SIG-M5 treated with dmso at 0.1 percent for 504 hours (cell line): ENCODE measurements around the gene LAMA2.
"Not testable (repeated sequence)": the region's sequence is repeated elsewhere in the genome, so short reads cannot be mapped to it uniquely, and the experiment has no call there.

ENCODE experiments used
- DNase-seq: peaks from one replicate; lab custom pipeline; 2025; ENCODE audit not compliant: unreplicated experiment; lab: John Stamatoyannopoulos, UW

LAMA2 gene

DNA sequence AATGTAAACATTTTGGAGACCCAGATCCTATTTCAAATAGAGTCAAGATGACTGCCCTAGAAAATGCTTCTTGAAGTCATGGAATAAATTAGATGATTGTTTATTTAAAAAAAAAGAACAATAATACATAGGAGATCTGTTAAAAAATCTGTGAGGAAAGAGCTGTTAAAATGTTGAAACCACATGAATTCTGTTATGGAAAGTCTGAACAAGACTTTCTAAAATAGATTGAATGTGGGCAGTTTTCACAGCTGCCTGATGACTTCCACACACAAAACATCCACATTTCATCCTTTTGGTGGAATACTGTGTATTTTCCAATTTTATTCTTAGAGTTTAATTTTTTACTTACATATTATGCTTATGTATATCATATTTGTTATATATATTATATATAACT lies 186.1 kb downstream of the LAMA2 start:
- no peak for DNase-seq

DNA sequence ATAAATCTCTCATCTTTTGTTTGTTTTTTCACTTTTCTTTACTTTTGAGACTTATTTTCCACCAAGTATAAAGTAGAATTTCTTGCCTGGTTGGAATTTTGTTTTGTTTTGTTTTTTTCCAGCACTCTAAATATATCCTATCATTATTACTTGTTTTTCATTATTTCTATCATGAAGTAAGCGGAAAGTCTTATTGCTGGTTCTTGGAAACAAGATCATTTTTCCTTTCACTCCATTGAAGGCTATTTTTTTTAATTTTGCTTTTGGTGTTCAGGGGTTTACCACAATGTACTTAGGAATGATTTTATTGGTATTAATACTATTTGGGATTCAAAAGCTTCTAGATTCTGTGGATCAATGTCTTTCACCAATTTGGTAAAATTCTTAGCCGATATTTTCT lies 190.1 kb downstream of the LAMA2 start:
- DNase-seq: no peak

- no peak for DNase-seq
These were observed 190.9 kb downstream of the LAMA2 start for GRCh38 chr6:129073691-129074395.

- DNase-seq: no peak
These were observed 201.5 kb downstream of the LAMA2 start for GRCh38 chr6:129084406-129084805.

GRCh38 chr6:129088481-129088880 lies 205.5 kb downstream of the LAMA2 start:
- not testable (repeated sequence) for DNase-seq

DNA sequence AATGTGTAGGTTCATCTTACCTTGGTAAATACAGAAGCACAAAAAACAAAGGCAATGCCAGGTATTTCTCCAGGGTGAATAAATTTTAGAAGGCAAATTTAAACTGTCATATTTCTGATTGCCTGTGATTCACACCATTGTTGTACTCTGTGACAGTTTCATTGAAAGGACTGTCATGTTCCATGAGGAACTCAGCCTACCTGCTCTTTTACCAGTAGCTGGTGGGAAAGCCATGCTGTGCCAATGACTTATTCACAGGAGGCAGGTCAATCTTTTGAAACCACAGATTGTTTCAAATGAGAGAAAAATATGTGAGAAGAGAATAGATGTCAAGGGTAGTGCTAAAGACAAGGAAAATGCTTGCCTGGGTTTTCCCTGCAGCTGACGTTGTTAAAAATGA lies 206.4 kb downstream of the LAMA2 start:
- DNase-seq: no peak

- DNase-seq: no peak
These were observed 211.2 kb downstream of the LAMA2 start for GRCh38 chr6:129094147-129094546.

DNA sequence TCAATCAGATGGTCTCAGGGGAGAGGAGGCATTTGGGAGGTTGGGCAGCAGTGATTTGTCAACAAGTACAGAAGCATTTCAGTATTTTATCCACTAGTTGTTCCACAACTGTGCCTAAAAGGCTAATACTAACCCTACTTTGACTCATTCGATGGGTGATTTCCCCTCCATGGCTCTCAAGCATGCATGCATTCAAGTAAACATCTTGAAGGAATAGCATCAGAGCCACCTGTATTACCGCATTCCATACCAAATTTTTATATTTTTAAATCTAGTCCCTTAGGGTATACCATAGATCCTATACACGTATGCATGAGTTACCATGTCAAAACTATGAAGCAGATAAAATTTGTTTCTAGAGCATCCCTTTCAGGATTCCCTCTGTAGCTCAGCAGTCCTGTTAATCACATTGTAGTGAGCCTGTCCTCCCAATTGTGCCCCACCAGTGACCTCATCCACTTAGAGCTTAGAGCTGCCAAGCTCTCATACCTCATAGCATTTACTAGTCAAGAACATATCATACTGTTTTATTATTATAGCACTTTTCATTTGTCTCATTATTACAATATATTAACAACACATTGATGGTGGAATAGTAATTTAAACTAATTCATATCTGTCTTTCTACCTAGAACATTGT lies 213.8 kb downstream of the LAMA2 start:
- no peak for DNase-seq

DNA sequence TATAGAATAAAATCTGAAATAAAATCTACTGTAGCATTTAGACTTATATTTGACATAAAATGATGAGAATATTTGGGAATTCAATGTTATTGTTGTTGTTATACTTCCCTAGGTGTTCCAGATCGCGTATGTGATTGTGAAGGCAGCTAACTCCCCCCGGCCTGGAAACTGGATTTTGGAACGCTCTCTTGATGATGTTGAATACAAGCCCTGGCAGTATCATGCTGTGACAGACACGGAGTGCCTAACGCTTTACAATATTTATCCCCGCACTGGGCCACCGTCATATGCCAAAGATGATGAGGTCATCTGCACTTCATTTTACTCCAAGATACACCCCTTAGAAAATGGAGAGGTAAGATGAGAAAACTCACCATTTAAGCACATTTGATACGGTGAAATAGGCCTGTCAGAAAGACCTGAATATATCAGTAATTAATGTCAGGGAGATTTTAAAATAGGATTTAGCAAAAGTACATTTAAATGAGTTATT lies 215.2 kb downstream of the LAMA2 start:
- DNase-seq: no peak

GRCh38 chr6:129099696-129100095 lies 216.8 kb downstream of the LAMA2 start:
- DNase-seq: no peak

- DNase-seq: no peak
These were observed 217.2 kb downstream of the LAMA2 start for GRCh38 chr6:129100164-129100563.

DNA sequence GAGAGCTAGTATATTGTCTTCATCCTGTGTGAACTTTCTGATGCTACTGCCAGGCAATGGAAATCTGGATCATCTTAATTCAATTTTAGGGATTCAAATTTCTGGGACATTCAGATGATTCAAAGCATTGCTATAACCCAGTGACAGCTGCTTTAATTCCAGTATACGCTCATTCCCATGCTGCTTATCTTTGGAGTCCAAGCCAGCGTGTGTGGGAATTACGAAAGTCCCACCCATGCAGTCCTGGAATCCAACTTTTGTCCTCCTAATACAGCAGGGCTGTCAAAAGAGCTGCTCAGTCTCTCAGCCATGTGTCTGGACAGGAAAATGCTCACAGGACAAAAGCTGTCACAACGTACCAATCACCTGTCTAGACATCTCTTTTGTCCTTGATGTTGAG lies 219.8 kb downstream of the LAMA2 start:
- DNase-seq: no peak

- no peak for DNase-seq
These were observed 221.2 kb downstream of the LAMA2 start for GRCh38 chr6:129104131-129104530.

DNA sequence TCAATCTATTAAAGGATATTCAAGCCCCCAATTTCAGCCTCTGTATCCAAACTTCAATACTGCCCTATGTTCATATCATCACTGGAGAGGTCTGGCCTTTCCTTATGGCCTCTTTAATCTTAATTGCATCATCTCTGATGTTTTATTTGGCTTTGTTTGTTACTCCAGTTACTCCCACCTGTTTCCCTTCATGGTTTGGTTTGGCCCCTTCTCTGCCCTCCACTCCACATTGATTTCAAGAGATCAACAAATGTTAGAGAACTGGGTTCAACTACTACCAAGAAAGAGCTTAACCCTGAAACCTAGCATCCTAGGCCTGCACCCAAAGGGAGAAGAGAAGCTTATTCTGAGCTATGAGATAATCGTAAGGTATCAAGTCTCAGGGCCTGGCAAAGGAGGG lies 221.6 kb downstream of the LAMA2 start:
- no peak for DNase-seq

GRCh38 chr6:129105035-129105434 lies 222.1 kb downstream of the LAMA2 start:
- DNase-seq: no peak

- no peak for DNase-seq
These were observed 222.9 kb downstream of the LAMA2 start for GRCh38 chr6:129105793-129106192.

DNA sequence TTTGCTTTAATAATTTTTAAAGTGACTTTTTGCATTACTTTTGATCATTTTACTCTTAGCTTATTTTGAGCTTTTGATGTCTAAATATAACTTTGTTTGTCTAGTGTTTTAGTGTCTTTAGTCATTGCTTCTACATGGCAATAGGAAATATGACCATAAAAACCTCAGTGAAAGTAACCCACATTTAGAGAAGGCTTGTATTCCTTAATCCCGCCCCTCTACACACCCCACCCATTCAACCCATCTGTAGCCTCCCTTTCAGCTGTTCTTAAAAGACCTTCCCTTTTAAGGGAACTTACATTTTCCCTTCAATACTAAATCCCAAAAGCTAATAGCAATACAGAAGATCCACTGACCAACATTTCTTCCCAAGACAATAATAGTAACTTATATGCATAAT lies 225.4 kb downstream of the LAMA2 start:
- no peak for DNase-seq

- DNase-seq: no peak
These were observed 227.9 kb downstream of the LAMA2 start for GRCh38 chr6:129110690-129111343.

DNA sequence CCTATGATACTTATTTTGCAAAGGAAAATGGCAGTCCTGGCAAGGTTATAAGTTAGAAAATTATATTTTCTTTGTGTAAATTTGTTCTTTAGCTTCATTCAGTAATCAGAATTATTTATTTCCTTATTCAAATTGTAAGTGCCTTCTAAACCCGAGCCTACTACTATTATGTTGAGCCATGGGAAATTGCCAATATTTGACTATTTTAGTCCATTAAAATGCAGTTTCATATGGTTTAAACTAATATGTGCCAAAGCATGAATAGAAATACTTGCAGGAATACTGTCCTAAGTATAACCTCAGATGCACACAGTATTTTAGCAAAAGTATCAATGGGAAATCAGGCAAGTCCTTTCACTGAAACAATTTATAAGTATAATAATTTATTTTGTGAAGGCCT lies 228.4 kb downstream of the LAMA2 start:
- DNase-seq: no peak

- no peak for DNase-seq
These were observed 228.9 kb downstream of the LAMA2 start for GRCh38 chr6:129111853-129112252.

GRCh38 chr6:129112591-129112990 lies 229.7 kb downstream of the LAMA2 start:
- DNase-seq: no peak

DNA sequence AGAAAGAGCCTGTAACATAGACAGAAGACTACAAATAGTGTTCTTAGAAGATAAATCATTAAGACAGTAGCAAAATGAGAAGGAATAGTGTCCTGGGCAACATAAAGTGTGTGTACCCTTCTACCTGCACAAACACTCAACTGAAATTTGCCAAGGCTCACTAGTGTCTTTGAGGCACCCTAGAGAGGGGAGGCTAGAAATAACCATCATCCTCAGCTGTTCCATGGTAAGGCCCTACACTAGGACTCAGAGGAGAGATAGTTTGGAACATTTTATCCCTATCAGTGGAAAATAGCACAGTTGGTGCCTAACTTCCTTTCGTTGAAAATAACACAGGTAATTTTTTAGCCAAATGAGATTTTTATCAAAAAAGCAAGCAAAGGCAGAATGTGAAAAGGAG lies 230.7 kb downstream of the LAMA2 start:
- DNase-seq: no peak
